HG03103 (cell line): ENCODE measurements around the gene DEDD.

ENCODE experiments used
- ATAC-seq: cut with Tn5 transposase; IDR thresholded peaks from one replicate; pipeline ENCODE4 v1.9.1; 2021; ENCODE audit warnings: low read depth; ENCODE audit not compliant: unreplicated experiment

Gene DEDD

GRCh38 chr1:161096530-161096929 lies 35.9 kb downstream of the DEDD start:
- no peak for ATAC-seq

GRCh38 chr1:161096015-161096414 lies 36.5 kb downstream of the DEDD start:
- ATAC-seq = no peak

DNA sequence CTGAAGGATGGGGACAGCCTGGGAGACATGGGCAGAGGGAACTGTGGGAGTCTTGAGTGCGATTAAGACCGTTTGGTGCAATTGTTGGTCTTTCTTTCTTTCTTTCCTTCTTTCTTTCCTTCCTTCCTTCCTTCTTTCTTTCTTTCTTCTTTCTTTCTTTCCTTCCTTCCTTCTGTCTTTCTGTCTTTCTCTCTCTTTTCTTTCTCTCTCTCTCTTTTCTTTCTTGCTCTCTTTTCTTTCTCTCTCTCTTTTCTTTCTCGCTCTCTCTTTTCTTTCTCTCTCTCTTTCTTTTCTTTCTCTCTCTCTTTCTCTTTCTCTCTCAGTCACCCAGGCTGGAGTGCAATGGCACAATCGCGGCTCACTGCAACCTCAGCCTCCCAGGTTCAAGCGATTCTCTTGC lies 37.2 kb downstream of the DEDD start:
- ATAC-seq = no peak

- no peak for ATAC-seq
Observed at GRCh38 chr1:161094481-161094880, 38.0 kb downstream of the DEDD start.

DNA sequence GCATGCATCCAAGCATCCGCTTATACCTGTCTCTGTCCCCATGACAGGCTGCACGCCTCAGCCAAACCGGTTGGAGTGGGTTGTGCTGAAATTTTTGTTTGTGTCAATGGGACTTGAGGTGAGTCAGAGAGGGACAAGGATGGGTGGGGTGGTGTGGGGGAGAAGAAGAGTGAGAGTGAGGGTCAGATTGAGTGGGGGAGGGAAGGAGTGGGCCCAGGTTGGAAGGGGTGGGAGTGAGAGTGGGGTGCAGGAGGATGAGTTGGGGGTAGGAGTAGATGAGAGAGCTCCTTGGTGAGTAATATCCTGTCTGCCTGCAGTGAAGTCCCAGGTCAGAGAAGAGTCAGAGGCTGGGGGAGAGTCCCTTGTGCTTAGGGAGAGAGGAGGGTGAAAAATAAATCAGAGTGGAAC lies 39.8 kb downstream of the DEDD start:
- ATAC-seq = no peak

GRCh38 chr1:161091796-161092507 lies 40.5 kb downstream of the DEDD start:
- ATAC-seq = no peak

DNA sequence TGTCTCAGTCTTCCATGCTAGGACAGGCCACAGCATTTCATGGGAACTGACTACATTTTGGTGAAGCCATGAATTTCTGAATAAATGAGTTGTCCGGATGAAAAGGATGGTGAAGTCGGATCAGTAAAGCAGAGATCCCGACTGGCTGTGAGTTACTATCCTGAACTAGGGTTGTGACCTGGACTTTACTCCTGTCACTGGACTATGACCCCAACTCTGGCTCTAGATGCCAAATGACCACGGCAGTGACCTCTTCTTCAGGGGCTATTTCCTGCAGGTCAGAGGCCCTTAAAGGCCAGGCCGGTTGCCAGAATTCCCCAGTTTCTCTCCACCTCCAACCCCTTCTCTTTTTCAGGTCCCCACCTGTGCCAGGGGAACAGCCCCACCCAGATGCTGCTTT lies 41.4 kb downstream of the DEDD start:
- ATAC-seq = no peak

DNA sequence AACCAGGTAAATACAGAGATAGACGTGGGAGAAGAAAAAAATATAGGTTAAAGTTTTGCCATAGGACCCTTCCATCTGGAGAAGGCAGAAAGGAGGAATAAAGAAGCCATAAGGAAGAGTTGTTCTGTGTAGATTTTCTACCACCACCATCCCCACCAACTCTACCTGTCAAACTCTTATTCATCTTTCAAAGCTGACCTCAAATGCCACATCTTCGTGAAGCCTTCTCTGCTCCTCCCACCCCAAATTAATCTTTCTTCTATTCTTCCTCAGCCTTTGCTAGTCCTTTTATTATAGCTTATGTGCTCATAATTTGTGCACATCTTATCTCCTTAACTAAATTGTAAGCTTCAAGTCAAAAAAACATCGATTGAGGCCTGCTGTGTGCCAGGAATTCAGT lies 41.9 kb downstream of the DEDD start:
- ATAC-seq = no peak

GRCh38 chr1:161089938-161090337 lies 42.5 kb downstream of the DEDD start:
- no peak for ATAC-seq

GRCh38 chr1:161089251-161089924 lies 43.1 kb downstream of the DEDD start, which contains the start of gene NECTIN4:
Gene NECTIN4, minus strand, starts transcription at chr1:161089558. Its CDS starts 262 bp downstream, at chr1:161089296.
- ATAC-seq = no peak

- ATAC-seq = no peak
Observed at GRCh38 chr1:161088587-161089110, 43.8 kb downstream of the DEDD start.

DNA sequence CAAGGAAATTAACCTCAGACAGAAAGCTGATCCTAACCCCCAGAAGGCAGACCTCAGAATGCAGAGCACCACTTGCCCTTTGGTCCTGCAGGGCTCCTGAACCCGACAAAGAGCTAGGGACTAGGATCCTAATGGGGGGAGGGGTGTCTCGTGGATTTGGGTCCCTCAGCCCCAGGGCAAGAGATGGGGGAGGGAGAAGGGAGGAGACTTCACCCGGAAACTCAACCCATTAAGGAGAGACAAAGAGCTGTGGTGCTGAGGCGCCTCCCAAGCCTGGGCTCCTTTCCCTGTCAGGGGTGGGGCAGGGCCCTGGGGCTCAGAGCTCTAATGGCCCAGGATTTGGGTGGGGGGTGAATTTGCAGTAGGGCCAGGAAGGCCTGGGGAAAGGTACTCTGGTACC lies 46.0 kb downstream of the DEDD start:
- no peak for ATAC-seq

DNA sequence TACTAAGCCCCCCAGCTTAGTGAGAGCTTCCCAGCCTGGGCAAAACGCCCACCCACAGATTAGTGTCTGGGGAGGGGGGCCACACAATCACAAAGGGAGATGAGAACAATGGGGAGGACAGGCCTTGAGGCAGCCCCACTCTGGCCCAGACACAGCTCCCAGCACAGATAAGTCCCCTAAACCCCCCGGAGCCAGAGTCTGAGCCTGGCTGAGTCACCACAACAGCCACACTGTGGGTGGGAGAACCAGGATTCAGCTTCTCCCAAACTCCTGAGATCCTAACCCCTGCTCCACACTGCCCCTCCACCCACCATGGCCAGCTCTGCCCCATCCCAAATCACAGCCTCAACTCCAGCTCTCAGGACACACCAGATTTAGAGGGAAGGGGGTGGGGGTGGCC lies 47.3 kb downstream of the DEDD start:
- no peak for ATAC-seq

- no peak for ATAC-seq
Observed at GRCh38 chr1:161084597-161084988, 47.9 kb downstream of the DEDD start.

- ATAC-seq = no peak
Observed at GRCh38 chr1:161083748-161084596, 48.5 kb downstream of the DEDD start.

- no peak for ATAC-seq
Observed at GRCh38 chr1:161082996-161083747, 49.3 kb downstream of the DEDD start.

GRCh38 chr1:161082483-161082882 lies 50.0 kb downstream of the DEDD start:
- no peak for ATAC-seq

DNA sequence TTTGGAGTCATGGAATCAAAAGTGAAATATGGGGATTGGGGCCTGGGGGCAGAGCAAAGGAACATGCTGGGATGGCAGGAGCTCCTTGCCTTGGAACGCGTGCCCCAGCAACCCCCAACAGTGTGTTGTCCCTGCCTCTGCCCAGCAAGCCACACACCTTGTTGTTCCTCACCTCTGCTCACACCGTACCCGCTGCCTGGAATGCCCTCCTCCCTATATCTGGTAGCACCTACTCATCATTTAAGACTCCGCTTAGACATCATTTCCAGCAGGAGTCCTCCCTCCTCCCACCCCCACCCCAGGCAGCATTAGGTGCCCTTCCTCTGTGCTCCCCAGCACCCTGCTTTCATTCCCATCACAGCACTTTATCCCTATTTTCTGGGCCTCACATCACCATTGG lies 50.9 kb downstream of the DEDD start:
- ATAC-seq = no peak

- ATAC-seq = no peak
Observed at GRCh38 chr1:161080441-161081405, 51.7 kb downstream of the DEDD start.
